Neural cell (in vitro differentiated cells): ENCODE results near the gene DRAM2.

Experiments
- EP300 ChIP-seq: fragments of 450-650 bp; conservative IDR thresholded peaks from 2 replicates; pipeline ENCODE4 v1.6.1; 2014; ENCODE audit warnings: antibody characterized with exemption, mild to moderate bottlenecking, moderate library complexity; ENCODE audit not compliant: poor library complexity, severe bottlenecking
- EZH2 ChIP-seq: fragments of 200-600, 300-800 bp; shearing (Covaris generic), sonication (generic); IDR thresholded peaks from 2 replicates; pipeline ENCODE4 v1.6.1; 2014; ENCODE audit warnings: antibody characterized with exemption, low read length, borderline replicate concordance, mild to moderate bottlenecking; ENCODE audit not compliant: insufficient read depth, poor library complexity, severe bottlenecking
- POLR2AphosphoS5 ChIP-seq: IDR thresholded peaks from 2 replicates; pipeline ENCODE4 v1.6.1; 2012
- RAD21 ChIP-seq: fragments of 450-650 bp; conservative IDR thresholded peaks from 2 replicates; pipeline ENCODE4 v1.6.1; 2014; ENCODE audit warnings: antibody characterized with exemption, mild to moderate bottlenecking, moderate library complexity
- REST ChIP-seq: IDR thresholded peaks from 2 replicates; pipeline ENCODE4 v1.6.1; 2012; ENCODE audit warnings: borderline replicate concordance
- SMC3 ChIP-seq: fragments of 450-650 bp; conservative IDR thresholded peaks from 2 replicates; pipeline ENCODE4 v1.6.1; 2014; ENCODE audit warnings: antibody characterized with exemption, mild to moderate bottlenecking, moderate library complexity; ENCODE audit not compliant: poor library complexity
- TAF1 ChIP-seq: IDR thresholded peaks from 2 replicates; pipeline ENCODE4 v1.6.1; 2012; ENCODE audit warnings: low read depth
- TF ChIP-seq, protein P1 (sequence below): fragments of 450-650 bp; IDR thresholded peaks from 2 replicates; pipeline ENCODE4 v1.5.1; 2014; ENCODE audit warnings: antibody characterized with exemption, mild to moderate bottlenecking, moderate library complexity; ENCODE audit not compliant: poor library complexity, severe bottlenecking

DNA sequence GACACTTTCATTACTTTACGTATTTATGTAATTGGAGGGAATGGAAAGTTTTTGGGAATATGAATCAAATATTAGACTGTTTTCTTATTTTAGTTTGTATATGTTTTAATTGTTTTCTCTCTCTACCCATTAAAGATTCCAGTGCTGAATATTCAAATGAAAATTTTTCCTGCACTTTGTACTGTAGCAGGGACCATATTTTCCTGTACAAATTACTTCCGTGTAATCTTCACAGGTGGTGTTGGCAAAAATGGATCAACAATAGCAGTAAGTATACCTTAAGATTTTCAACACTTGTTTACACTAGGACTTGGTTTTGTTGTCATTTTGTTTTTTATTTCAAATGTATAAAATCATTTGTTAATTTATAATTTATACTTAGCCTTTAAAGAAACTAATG, 42.2 kb upstream of the DRAM2 start:
- TF ChIP-seq REST (no peak), EZH2 (no peak), RAD21 (no peak), SMC3 (no peak), POLR2AphosphoS5 (no peak), EP300 (no peak), TAF1 (no peak)
- TF ChIP-seq, protein P1, sequence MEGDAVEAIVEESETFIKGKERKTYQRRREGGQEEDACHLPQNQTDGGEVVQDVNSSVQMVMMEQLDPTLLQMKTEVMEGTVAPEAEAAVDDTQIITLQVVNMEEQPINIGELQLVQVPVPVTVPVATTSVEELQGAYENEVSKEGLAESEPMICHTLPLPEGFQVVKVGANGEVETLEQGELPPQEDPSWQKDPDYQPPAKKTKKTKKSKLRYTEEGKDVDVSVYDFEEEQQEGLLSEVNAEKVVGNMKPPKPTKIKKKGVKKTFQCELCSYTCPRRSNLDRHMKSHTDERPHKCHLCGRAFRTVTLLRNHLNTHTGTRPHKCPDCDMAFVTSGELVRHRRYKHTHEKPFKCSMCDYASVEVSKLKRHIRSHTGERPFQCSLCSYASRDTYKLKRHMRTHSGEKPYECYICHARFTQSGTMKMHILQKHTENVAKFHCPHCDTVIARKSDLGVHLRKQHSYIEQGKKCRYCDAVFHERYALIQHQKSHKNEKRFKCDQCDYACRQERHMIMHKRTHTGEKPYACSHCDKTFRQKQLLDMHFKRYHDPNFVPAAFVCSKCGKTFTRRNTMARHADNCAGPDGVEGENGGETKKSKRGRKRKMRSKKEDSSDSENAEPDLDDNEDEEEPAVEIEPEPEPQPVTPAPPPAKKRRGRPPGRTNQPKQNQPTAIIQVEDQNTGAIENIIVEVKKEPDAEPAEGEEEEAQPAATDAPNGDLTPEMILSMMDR, result no peak
